ENCODE data around the gene COMMD6.

GRCh38 chr13:75579529-75579928 lies 41.9 kb upstream of the COMMD6 start:
- TF ChIP-seq POLR2A (IDR thresholded peaks at IDR 0.05; ENCODE audit: low read length), result no peak
- no peak for TF ChIP-seq GATA1 (IDR thresholded peaks at IDR 0.05; ENCODE audit: low read depth, low read length)
